ENCODE results near the gene PCSK4.
"Not testable (repeated sequence)": the region's sequence is repeated elsewhere in the genome, so short reads cannot be mapped to it uniquely, and the experiment has no call there.

The PCSK4 gene

GRCh38 chr19:1490311-1491113 is at the start of gene PCSK4:
PCSK4 (minus strand) TSS chr19:1490350; CDS start chr19:1490346, 4 bp downstream.
- DNase-seq (ENCODE audit: low read depth in 2 of 2, low spot score in 1 of 2): peak; percentile 95 to 98

DNA sequence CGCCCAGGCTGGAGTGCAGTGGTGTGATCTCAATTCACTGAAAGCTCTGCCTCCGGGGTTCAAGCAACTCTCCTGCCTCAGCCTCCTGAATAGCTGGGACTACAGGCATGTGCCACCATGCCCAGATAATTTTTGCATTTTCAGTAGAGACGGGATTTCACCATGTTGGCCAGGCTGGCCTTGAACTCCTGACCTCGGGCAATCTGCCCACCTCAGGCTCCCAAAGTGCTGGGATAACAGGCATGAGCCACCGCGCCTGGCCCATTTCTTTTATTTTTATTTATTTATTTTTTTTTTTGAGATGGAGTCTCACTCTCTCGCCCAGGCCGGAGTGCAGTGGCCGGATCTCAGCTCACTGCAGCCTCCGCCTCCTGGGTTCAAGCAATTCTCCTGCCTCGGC is 49.6 kb upstream of the PCSK4 start:
- not testable (repeated sequence) for DNase-seq (ENCODE audit: low read depth in 2 of 2, low spot score in 1 of 2)

GRCh38 chr19:1538978-1539377 is 48.8 kb upstream of the PCSK4 start:
- no peak for DNase-seq (ENCODE audit: low read depth in 2 of 2, low spot score in 1 of 2)

DNA sequence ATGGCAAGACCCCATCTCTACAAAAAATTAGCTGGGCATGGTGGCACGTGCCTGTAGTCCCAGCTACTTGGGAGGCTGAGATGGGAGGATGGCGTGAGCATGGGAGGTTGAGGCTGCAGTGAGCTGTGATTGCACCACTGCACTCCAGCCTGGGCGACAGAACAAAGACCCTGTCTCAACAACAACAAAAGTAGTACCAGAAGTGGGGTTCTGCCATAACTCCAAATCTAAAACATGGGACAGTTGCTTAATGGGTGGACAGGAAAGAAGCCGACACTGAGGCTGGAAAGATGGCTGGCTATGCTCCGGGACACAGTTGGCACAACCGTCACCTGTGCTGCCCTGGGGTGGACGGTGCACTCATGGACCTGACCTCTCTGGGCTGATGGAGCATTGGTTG is 45.5 kb upstream of the PCSK4 start:
- DNase-seq (ENCODE audit: low read depth in 2 of 2, low spot score in 1 of 2): not testable (repeated sequence)

DNA sequence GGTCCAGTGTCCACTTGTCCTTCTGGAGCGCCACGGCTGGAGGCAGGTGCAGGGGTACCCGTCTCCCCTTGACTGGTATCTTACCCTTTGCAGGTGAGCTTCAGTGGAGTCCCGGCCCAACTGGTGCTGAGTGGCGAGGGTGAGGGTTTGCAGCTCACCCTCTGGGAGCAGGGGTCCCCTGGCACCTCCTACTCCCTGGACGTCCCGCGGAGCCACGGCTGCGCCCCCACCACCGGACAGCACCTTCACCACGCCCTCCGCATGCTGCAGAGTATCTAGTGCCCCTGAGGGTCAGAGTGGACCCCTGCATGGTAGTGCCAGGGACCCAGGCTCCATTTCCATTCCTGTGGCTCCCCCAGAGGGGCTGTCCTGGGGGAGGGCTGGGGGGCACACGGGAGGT is 44.8 kb upstream of the PCSK4 start:
- no peak for DNase-seq (ENCODE audit: low read depth in 2 of 2, low spot score in 1 of 2)

- DNase-seq (ENCODE audit: low read depth in 2 of 2, low spot score in 1 of 2): no peak
These were observed 43.5 kb upstream of the PCSK4 start for GRCh38 chr19:1533510-1534150.

DNA sequence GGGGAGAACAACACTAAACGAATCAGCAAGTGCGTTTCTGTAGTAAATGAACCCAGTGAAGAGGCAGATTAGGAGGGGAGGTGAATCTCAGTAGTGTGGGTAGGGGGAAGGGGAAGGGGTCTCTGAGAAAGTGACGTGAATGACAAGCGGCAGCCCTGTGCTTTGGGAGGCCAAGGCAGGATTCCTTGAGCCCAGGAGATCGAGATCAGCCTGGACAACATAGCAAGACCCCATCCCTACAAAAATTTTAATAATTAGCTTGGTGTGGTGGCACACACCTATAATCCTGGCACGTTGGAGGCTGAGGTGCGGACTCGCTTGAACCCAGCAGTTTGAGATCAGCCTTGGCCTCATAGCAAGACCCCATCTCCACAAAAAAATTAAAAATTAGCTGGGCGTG is 41.9 kb upstream of the PCSK4 start:
- DNase-seq (ENCODE audit: low read depth in 2 of 2, low spot score in 1 of 2): no peak

DNA sequence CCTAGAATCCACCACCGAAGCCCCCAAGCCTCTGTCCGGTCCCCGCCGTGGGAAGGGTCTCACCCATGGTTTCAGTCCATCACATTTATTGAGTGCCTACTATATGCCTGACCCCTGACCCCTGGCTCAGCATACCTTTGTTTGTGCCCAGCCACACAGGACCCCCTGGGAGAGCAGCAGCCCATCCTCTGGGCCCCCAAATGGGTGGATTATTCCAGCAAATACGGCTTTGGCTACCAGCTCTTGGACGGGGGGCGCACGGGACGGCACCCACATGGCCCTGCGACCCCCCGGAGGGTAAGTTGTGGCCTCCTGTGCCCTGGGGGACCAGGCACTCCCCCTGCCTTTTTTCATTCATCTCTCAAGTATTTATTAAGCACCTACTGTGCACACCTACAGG is 41.4 kb upstream of the PCSK4 start:
- no peak for DNase-seq (ENCODE audit: low read depth in 2 of 2, low spot score in 1 of 2)

DNA sequence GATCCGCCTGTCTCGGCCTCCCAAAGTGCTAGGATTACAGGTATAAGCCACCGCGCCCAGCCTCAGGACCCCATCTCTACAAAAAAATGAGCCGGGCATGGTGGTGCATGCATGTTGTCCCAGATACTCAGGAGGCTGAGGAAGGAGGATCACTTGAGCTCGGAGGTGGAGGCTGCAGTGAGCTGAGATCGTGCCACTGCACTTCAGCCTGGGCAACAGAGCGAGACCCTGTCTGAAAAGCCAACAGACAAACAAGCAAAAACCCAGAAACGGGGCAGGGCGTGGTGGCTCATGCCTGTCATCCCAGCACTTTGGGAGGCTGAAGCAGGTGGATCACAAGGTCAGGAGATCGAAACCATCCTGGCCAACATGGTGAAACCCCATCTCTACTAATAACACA is 40.7 kb upstream of the PCSK4 start:
- DNase-seq (ENCODE audit: low read depth in 2 of 2, low spot score in 1 of 2): not testable (repeated sequence)

DNA sequence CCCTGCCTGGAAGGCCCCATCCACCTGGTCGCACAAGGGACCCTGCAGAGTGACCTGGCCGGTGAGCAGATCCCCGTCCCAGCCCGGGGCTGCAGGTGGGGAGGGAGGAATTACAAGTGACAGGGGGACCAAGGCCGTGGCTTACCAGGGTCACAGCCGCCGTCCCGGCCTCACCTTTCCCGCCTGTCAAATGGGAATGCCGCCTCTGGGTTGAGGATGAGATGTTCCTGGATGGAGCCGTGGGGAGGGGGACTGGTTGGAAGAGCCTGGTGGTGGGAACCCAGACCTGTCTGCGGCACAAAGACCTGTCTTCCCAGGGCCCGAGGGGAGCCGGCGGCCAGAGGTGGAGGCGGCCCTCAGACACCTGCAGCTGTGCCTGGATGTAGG is 39.3 kb upstream of the PCSK4 start:
- DNase-seq (ENCODE audit: low read depth in 2 of 2, low spot score in 1 of 2): no peak

DNA sequence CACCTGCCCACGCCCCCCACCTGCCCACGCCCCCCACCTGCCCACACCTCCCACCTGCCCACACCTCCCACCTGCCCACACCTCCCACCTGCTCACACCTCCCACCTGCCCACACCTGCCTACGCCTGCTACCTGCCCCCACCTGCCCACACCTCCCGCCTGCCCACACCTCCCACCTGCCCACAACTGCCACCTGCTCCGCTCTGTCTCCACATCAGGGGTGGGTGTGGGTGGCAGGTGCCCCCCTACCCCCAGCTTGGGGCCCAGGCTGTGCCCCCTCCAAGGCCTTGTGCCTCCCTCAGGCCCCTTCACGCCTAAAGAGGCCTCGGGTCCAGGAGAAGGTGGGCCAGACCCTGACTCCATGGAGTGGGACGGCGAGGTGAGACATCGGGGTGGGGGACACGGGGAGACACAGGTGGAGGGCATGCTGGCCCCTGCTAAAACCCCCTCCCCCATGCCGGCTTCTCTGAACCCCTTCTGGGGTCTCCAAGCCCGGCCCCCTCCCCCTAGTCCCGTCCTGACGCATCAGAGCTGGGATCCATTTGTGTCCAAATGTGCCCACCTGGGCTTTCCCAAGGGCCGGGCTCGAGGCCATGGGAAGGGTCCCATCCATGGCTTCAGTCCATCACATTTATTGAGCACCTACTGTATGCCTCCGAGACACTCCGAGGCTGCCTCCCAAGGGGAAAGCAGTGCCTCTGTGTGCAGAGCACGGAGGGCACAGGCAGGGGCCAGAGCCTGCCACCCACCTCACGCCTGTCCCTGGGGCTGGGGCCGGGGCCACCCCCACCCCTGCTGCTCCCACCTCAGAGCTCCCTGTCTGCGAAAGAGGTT is 38.7 kb upstream of the PCSK4 start:
- DNase-seq (ENCODE audit: low read depth in 2 of 2, low spot score in 1 of 2): no peak

DNA sequence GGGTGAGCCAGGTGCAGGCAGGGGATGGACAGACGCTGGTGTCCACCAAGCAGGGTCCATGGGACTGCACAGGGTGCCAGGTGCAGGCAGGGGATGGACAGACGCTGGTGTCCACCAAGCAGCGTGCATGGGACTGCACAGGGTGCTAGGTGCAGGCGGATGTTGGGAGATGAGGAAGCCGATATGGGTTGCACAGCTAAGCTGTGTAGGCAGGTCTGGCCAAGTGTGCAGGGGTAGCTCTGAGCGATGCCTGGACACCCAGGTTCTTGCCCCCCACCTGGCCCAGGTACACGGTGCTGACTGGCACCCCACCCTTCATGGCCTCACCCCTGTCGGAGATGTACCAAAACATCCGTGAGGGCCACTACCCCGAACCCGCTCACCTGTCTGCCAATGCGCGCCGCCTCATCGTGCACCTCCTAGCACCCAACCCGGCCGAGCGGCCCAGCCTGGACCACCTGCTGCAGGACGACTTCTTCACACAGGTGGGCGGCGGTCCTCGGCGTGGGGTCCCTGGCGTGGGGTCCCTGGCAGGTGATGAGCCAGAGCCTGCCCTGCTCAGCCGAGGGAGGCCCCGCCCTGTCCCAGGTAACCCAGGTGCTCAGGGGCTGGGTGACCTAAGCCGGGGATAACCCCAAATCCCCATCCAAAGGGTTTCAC is 37.6 kb upstream of the PCSK4 start:
- DNase-seq (ENCODE audit: low read depth in 2 of 2, low spot score in 1 of 2): no peak

GRCh38 chr19:1526979-1527649 is 37.0 kb upstream of the PCSK4 start:
- DNase-seq (ENCODE audit: low read depth in 2 of 2, low spot score in 1 of 2): no peak

GRCh38 chr19:1526066-1526778 is 36.1 kb upstream of the PCSK4 start:
- no peak for DNase-seq (ENCODE audit: low read depth in 2 of 2, low spot score in 1 of 2)

GRCh38 chr19:1525343-1525742 is 35.2 kb upstream of the PCSK4 start:
- DNase-seq (ENCODE audit: low read depth in 2 of 2, low spot score in 1 of 2): no peak

- DNase-seq (ENCODE audit: low read depth in 2 of 2, low spot score in 1 of 2): no peak
These were observed 34.8 kb upstream of the PCSK4 start for GRCh38 chr19:1524972-1525325.

GRCh38 chr19:1524287-1524971 is 34.3 kb upstream of the PCSK4 start:
- no peak for DNase-seq (ENCODE audit: low read depth in 2 of 2, low spot score in 1 of 2)

DNA sequence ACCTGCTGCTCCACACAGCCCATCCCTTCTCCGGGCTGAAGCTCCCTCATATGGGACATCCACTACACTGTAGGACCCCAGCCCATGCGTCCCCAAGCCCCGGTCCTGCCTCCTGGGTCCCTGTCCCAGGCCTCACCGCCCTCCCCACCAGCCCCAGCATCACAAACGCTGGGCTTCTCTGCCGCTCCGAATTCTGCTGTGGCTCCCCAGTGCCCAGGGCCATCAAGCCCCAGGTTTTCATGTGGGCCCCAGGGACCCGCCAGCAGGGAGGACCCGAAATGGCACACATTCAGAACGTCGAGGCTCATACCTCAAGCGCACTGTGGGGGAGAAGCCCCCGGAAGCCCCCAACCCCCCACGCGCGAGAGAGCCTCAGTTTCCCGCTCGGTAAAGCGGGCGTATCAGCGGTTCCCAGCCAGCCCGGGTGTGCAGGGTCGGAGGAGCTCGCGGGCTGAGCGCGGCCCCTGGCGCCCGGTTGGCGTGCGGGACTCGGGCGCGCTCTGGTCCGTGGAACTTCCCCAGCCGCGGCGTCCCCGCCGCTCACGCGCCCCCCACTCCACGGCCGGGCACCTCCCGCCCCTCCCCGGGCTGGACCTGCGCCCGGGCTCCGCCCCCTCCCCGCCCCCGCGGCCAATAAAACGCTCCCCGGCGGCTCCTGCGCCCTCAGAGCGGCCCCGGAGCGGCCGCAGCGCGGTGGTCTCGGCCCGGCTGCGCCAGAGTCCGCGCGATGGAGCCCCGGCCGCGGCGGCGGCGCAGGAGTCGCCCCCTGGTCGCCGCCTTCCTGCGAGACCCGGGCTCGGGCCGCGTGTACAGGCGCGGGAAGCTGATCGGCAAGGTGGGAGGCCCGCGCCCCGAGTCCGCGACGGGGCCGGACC is 33.5 kb upstream of the PCSK4 start, which contains the start of gene PLK5:
Gene PLK5, plus strand, starts transcription at position 666 of the 875 bp plus-strand sequence. CDS start 2,920 bp downstream, outside the sequence.
- no peak for DNase-seq (ENCODE audit: low read depth in 2 of 2, low spot score in 1 of 2)

- no peak for DNase-seq (ENCODE audit: low read depth in 2 of 2, low spot score in 1 of 2)
These were observed 32.7 kb upstream of the PCSK4 start for GRCh38 chr19:1522838-1523237.
